ENCODE measurements around the gene NBPF1.
A peak's percentile ranks its signal among the peaks of the same experiment; 100 is the strongest.
"Not testable (repeated sequence)": the region's sequence is repeated elsewhere in the genome, so short reads cannot be mapped to it uniquely, and the experiment has no call there.

Gene NBPF1

DNA sequence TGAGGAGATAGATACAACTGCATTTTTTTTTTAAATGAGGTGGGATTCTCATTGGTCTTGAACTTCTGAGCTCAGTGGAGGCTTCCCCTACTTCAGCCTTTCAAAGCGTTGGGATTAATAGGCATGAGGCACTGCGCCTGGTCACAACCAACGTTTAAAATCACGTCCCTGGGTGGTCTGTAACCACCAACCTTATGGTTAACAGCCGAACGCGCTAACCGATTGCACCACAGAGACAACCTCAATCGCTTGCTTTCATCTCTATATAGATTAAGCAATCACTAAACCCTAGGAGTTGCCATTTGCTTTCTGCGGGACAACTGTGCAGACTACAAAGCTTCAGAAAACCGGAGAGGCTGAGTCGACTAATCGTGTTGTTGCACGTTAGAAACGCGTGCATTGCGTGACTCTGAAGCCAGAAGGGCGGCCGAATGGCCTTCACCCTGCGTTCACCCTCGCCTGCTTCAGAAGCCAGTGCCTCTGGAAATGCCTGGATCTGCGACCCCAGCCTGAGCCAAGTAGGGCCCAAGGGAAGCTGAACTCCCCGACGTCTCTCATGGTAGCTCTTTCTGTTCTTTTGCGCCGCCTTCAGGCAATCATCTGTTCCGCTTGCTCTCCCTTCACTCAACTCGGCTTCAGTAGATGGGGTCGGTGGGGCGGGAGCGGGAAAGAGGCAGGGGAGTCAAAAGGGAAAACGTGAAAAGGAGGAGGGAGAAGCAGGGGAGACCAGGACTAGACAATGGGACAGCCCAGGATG, 81.0 kb downstream of the NBPF1 start:
- CTCF ChIA-PET; POLR2A ChIA-PET; H3K4me3 ChIP-seq (ENCODE audit: low read depth, low read length); DNase-seq (ENCODE audit: low read depth, low spot score): not testable (repeated sequence)

DNA sequence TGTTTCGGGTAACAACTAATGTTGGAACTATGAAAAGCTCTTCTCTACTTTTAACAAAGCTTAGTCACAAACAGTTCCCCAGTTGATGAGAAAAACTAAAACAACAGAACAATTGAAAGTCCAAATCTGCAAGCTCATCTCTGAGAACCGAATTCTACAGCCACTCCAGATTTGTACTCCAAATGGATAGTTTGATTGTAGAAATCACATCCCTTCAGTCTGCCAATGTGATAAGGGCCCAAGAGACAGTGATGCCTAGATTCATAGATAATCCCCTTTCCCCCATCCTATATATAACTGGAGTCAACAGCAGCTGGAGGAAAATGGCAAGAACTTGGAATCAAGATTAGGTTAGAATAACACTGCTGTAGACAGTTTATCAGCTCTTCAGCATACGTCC, 85.0 kb downstream of the NBPF1 start:
- CTCF ChIA-PET = not testable (repeated sequence)

DNA sequence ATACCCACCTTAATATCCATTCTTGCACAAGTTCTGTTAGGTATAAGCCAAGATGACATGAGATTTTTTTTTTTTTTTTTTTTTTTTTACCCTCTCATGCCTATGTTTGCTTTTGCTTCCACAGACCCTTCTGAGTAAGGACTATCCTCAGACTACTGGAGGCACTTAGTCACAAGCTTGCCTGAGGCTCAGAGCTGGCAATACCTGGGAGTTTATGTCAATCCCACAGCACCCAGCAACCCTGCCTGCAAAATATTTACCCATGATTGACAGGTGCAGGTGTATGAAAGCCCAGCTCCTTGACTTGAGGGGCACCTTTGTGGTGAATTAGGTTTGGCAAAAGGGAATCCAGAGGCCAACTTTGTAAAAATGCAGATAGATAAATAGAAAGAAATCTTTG, 87.6 kb downstream of the NBPF1 start:
- POLR2A ChIA-PET; H3K4me3 ChIP-seq (ENCODE audit: low read depth, low read length); DNase-seq (ENCODE audit: low read depth, low spot score); CTCF ChIA-PET: not testable (repeated sequence)

More for the DNA sequence above, 85.0 kb downstream of the NBPF1 start:
- POLR2A ChIA-PET = interaction anchor here (1.1 kb wide), 1 partner anchor 15 kb away, joined by 4 read pairs; no protein-coding TSS in a partner anchor
- H3K4me3 ChIP-seq (ENCODE audit: low read depth, low read length); DNase-seq (ENCODE audit: low read depth, low spot score): not testable (repeated sequence)

DNA sequence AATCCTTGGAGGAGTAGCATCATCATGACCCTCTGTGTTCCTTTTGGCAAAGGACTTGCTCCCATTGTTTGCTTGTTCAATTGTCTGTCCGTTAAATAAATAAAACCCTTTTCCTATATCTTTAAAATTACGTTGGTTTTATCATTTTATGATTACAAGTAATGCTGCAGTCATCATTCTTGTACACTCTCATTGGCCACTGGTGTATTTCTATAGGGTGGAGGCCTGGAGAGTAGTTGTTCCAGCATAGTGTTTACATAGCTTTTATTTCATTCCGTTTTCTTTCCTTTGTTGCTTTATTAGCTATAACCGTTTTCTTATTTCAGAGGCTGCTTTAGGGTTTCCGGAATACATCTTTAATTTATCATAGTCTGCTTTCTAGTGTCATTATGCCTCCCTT, 91.7 kb downstream of the NBPF1 start:
- CTCF ChIA-PET; DNase-seq (ENCODE audit: low read depth, low spot score); H3K4me3 ChIP-seq (ENCODE audit: low read depth, low read length); POLR2A ChIA-PET: not testable (repeated sequence)

DNA sequence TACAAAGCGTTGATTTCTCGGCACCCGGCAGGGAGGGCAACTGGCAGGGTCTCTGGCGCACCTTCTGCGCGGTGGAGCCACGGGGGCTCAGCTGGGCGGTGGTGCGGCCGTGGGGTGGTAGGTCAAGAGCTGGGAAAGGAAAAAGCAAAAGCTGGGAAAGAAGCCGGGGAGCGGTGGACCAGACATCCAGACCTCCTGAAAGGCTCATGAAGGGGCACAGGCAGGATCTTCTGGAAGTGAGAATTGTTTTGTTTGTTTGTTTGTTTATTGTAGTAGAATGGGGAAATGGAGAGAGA, 92.1 kb downstream of the NBPF1 start:
- no peak for DNase-seq (ENCODE audit: low read depth, low spot score)
- ChIA-PET CTCF (no interaction called here), POLR2A (no interaction called here)
- no peak overlapping the region for H3K4me3 ChIP-seq (ENCODE audit: low read depth, low read length)
- TF ChIP-seq, protein P1, sequence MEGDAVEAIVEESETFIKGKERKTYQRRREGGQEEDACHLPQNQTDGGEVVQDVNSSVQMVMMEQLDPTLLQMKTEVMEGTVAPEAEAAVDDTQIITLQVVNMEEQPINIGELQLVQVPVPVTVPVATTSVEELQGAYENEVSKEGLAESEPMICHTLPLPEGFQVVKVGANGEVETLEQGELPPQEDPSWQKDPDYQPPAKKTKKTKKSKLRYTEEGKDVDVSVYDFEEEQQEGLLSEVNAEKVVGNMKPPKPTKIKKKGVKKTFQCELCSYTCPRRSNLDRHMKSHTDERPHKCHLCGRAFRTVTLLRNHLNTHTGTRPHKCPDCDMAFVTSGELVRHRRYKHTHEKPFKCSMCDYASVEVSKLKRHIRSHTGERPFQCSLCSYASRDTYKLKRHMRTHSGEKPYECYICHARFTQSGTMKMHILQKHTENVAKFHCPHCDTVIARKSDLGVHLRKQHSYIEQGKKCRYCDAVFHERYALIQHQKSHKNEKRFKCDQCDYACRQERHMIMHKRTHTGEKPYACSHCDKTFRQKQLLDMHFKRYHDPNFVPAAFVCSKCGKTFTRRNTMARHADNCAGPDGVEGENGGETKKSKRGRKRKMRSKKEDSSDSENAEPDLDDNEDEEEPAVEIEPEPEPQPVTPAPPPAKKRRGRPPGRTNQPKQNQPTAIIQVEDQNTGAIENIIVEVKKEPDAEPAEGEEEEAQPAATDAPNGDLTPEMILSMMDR (IDR thresholded peaks at IDR 0.05; ENCODE audit: insufficient read depth, low read length, missing control alignments) = no peak

DNA sequence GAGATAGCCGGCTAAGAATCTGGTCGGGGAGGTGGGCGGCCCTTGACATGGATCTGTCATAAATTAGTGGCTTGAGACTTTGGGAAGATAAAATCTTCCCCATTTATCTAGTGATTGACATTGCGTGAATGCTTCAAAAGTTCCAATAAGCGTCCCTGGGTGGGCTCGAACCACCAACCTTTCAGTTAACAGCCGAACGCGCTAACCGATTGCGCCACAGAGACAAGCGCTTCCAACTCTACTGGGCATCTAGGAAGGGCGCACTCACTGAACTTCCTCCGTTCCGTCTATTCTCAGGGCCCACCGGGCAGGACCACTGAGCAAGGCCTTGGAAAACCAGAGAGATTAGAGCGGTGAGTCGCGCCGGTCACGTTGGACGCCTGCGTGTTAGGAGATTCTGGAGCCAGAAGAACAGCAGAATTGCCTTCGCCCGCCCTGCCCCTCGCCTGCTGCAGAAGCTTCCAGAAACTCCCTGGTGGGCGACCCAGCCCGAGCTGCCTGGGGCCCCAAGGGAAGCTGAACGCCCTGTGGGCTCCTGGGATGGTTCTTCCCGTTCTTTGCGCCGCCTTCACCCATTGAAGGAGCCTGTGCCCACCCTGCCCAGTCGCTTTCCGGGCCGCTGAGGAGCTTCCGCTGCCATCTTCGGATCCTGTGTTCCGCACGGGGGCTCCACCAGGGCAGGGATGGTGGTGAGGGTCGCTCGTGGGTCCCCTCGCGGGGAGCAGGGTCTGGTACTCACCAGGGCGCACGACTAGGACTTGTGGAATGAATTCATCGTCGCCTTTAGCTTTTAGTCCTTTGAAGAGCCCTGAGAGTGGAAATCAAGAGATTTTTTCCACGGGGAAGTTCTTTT, 92.7 kb downstream of the NBPF1 start:
- H3K4me3 ChIP-seq (ENCODE audit: low read depth, low read length); DNase-seq (ENCODE audit: low read depth, low spot score); POLR2A ChIA-PET; CTCF ChIA-PET: not testable (repeated sequence)

DNA sequence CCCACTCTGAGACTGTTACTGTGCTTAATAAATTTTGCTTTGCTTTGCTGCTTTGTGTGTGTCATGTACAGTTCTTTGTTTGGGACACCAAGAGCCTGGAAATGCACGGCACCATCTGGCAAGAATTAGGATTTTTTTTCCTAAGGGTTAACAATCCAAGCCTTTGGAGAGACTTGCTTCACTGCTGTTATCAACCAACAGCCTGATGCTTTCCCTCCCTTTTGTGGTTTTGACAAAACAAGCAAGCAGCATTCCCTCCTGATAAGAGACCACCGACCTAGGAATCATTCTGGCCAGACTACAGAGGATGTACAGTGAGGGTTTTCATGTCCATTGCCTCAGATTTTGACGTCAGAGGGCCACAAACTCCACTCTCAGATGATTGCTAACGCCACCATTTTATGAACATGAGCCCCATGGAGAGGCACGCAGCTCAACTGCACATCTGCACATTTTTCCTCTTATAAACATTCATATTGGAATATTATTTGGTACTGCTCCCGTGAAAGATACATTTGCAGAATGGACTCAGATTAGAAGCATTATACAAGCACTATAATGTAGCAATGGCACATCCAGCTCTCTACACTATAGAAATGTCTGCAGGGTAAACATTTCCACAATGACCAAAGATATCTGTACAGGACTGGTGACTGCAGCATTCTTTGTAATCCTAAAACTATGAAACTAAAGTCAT, 94.0 kb downstream of the NBPF1 start:
- CTCF ChIA-PET; DNase-seq (ENCODE audit: low read depth, low spot score); H3K4me3 ChIP-seq (ENCODE audit: low read depth, low read length); POLR2A ChIA-PET: not testable (repeated sequence)

DNA sequence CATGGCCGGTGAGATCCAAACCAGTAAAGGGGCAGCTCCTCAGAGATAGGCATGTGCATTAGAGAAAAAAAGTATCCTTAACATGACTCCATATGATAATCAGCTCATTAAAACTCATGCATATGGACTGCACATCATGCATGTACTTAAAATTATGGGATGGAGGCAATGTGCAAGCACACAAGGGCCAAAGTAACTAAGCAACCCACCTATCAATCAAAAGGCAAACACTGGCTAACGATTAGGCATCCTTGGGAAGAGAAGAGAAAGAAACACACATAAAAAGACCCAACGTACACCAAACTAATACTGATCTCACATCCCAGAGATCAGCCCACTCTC, 94.5 kb downstream of the NBPF1 start:
- CTCF ChIA-PET; POLR2A ChIA-PET; DNase-seq (ENCODE audit: low read depth, low spot score); H3K4me3 ChIP-seq (ENCODE audit: low read depth, low read length): not testable (repeated sequence)

DNA sequence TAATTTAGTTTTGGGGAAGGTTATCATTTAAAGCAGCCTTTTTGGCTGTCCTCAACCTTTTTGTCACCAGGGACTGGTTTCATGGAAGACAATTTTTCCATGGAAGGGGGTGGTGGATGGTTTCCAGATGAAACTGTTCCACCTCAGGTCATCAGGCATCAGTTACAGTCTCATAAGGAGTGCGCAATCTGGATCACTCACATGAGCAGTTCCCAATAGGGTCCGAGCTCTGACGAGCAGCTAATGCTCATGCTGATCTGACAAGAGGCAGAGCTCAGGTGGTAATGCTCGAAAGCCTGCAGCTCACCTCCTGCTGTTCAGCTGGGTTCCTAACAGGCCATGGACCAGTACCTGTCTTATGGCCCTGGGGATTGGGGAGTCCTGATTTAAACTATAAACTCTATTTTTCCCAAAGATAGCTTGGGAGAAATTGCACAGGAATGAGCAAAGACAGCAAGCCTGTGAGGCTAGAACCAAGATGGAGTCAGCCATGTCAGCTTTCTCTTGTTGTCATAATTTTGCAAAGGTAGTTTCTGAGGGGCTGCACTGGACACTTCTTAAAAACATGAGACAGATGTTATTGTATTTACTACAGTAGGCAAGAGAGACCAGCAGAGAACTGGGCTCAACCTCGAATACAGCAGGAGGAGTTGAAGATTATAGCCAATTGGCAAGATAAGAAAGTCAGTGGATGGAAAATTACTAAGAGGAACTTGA, 96.5 kb downstream of the NBPF1 start:
- CTCF ChIA-PET; DNase-seq (ENCODE audit: low read depth, low spot score); H3K4me3 ChIP-seq (ENCODE audit: low read depth, low read length); POLR2A ChIA-PET: not testable (repeated sequence)

DNA sequence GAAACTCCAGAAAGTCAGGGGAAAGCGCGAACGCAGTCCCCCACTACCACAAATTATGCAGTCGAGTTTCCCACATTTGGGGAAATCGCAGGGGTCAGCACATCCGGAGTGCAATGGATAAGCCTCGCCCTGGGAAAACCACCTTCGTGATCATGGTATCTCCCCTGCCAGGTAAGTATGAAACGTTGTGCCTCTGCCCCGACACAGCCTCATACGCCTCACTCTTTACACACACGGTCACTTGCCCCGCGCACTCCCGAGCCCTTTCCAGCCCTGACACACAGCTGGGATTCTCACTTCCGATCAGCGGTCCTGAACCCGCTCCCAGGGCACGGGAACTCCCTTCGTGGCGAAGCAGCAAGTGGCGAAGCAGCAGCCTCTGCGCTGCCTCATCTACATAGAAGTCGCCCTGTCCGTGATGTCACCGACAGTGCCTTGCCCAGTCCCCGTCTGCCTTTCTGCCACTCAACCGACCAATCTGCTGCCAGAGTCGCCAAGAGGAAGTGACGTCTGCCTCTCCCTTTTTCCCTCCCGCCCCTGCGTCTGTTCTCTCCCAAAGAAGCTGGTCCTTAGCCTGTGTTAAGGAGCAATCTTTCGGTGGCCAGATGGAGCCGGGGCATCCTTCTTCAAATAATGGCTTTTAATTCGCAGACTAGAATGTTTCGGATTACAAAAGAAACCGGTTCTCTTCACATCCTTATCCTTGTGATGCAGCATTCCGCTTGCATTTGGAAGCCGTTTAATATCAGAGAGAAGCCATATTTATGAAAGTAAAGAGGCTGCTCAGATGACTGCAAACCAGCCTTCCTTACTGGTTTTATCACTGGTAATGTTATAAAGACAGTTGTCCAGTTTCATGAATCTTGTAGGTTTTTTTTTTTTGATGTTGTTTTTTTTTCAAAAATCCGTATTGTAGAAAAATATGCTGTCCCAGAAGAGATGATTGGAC, 99.0 kb downstream of the NBPF1 start, which contains the start of gene RNU1-1:
TSS of gene RNU1-1 (minus strand) at position 179 of the 949 bp plus-strand sequence.
- DNase-seq (ENCODE audit: low read depth, low spot score); CTCF ChIA-PET: not testable (repeated sequence)
- POLR2A ChIA-PET = interaction anchor here (0.7 to 2.1 kb wide), 5 partner anchors 14 to 391 kb away, joined by 3 to 13 read pairs (median 6); partner anchors contain the start of gene RNU1-2
- H3K4me3 ChIP-seq (ENCODE audit: low read depth, low read length) = peak within 1 kb of the TSS; percentile 46

DNA sequence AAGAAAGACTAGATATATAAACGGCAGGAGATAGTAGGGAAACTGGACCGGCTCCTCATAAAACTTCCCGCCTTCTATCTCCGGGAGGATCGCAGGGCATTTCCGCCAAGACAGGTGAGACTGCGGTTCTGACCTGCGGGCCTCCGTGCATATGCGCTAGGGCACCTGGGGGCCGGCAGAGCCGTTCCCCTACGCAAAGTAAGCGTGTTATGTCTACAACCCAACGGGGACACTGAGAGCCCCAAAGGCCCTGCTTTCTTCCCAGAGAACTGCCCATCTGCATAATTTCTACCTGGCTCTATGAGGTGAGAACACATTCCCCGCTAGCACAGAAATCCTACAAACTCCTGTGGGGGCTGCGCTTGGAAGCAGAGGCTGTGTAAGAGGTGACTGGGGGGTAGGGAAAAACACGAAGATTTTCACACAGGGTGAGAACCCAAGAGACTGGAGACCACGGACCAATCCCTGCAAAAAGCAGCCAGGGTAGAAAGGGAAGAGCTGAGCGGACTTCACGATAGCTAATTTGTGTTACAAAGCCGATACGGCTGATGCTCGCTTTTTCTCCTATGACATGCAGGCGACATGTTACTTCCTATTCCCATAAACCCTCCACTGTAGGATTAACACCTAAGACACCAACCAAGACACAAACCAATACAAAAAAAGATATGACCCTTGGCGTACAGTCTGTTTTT, 99.8 kb downstream of the NBPF1 start:
- POLR2A ChIA-PET = interaction anchor here (0.7 to 2.1 kb wide), 5 partner anchors 15 to 392 kb away, joined by 3 to 13 read pairs (median 6); partner anchors contain the start of gene RNU1-2
- H3K4me3 ChIP-seq (ENCODE audit: low read depth, low read length); CTCF ChIA-PET: not testable (repeated sequence)
- DNase-seq (ENCODE audit: low read depth, low spot score) = peak; percentile 97

DNA sequence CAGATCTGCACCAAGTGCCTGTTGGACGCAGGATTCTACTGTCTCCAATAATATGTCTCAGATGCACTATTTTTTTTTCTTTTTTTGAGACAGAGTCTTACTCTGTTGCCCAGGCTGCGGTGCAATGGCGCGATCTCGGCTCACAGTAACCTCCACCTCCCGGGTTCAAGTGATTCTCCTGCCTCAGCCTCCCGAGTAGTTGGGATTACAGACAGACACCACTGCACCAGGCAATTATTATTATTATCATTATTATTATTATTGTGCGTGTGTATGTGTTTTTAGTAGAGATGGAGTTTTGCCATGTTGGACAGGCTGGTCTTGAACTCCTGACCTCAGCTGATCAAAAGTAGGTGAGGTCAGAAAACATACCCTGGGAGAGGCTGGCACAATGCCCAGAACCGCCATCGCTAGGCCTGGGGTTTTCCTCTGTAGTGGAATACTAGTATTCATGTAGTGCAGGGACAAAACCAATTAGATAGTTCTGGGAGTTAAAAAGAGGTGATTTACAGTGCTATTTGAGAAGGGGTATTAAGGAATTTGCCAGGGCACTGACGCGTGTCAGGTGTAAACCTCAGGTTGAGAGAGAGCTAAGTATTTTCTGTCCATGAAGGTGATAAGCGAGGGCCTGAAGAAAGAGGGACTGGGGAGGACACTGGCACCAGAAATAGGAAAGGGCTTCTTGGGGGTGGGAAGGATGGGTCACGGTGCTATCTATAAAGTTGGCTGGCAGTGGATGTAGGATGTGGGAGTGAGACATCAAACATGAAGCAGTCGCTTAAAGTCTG, 100.5 kb downstream of the NBPF1 start:
- H3K4me3 ChIP-seq (ENCODE audit: low read depth, low read length); CTCF ChIA-PET; DNase-seq (ENCODE audit: low read depth, low spot score): not testable (repeated sequence)
- POLR2A ChIA-PET = interaction anchor here (1.2 to 2.1 kb wide), 2 partner anchors 384 to 392 kb away, joined by 10 to 13 read pairs; partner anchors contain the start of gene RNU1-2

Measured in AG04449 (cell line).